ENCODE data around the gene GALNT17.

GRCh38 chr7:71312755-71313490, 181.0 kb downstream of the GALNT17 start:
- TF ChIP-seq POLR2A (IDR thresholded peaks at IDR 0.05) = no peak
- TF ChIP-seq, protein P1, sequence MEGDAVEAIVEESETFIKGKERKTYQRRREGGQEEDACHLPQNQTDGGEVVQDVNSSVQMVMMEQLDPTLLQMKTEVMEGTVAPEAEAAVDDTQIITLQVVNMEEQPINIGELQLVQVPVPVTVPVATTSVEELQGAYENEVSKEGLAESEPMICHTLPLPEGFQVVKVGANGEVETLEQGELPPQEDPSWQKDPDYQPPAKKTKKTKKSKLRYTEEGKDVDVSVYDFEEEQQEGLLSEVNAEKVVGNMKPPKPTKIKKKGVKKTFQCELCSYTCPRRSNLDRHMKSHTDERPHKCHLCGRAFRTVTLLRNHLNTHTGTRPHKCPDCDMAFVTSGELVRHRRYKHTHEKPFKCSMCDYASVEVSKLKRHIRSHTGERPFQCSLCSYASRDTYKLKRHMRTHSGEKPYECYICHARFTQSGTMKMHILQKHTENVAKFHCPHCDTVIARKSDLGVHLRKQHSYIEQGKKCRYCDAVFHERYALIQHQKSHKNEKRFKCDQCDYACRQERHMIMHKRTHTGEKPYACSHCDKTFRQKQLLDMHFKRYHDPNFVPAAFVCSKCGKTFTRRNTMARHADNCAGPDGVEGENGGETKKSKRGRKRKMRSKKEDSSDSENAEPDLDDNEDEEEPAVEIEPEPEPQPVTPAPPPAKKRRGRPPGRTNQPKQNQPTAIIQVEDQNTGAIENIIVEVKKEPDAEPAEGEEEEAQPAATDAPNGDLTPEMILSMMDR (IDR thresholded peaks at IDR 0.05) = no peak

Data from uterus (tissue), 2 donors.